HCT116 (cell line): ENCODE measurements around the gene ADM2.

ENCODE experiments used
- EGR1 ChIP-seq: IDR thresholded peaks from 2 replicates; pipeline ENCODE4 v1.6.1; 2012; ENCODE audit warnings: low read depth
- ELF1 ChIP-seq: IDR thresholded peaks from 2 replicates; pipeline ENCODE4 v1.6.1; 2012; ENCODE audit warnings: low read depth, borderline replicate concordance
- EZH2 ChIP-seq: fragments of 200-600 bp; sonication (generic); IDR thresholded peaks from 2 replicates; pipeline ENCODE4 v1.6.1; 2017; ENCODE audit warnings: antibody characterized with exemption, mixed run types
- EZH2phosphoT487 ChIP-seq: fragments of 200-600 bp; IDR thresholded peaks from 2 replicates; pipeline ENCODE4 v1.6.1; 2018; ENCODE audit warnings: antibody characterized with exemption, borderline replicate concordance
- POLR2A ChIP-seq: IDR thresholded peaks from 2 replicates; pipeline ENCODE4 v1.7.0; 2011; ENCODE audit warnings: borderline replicate concordance; ENCODE audit not compliant: insufficient read depth, insufficient read length; ENCODE audit errors: extremely low read depth
- POLR2AphosphoS5 ChIP-seq: IDR thresholded peaks from 2 replicates; pipeline ENCODE4 v1.6.1; 2011; ENCODE audit warnings: mild to moderate bottlenecking, low read depth, low read length, moderate library complexity
- TF ChIP-seq, protein P1 (sequence below), 3 experiments: fragments of 200-600 bp in 1 of 3; sonication (generic) in 1 of 3; IDR thresholded peaks in 2 of 3; conservative IDR thresholded peaks in 1 of 3; 2 replicates each; pipeline ENCODE4 v1.5.1; 2012 to 2017; ENCODE audit warnings: low read depth in 2 of 3, low read length in 2 of 3, antibody characterized with exemption in 1 of 3, borderline replicate concordance in 1 of 3, control low read depth in 1 of 3, mild to moderate bottlenecking in 1 of 3, mixed read lengths in 1 of 3, mixed run types in 1 of 3, moderate library complexity in 1 of 3; ENCODE audit not compliant: insufficient read depth in 1 of 3

DNA sequence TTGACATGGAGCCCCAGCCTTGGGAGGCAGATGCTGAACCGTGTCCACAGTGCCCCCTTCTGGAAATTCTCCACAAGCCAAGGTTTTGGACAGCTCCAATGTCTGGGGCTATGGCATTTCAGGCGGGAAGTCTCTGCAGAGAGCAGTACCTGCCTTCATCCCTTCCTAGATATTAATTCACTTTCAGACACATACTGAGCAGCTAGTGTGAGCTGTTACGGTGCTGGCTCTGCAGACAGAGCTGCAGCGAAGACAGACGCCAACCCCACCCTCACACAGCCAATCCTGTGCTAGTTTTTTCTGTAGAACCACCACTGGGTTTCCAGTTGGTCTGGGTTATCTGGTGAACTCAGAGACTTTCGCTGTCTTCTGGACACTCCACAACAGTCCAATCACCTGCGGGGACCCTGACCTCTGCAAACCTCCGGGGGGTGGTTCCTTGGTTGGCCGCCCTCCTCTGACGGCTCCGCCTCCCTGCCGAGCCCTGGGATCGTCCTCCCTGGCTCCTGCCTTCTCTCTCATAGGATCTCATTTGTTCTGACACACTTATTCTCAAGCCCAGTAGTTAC lies 17.1 kb downstream of the ADM2 start:
- TF ChIP-seq, protein P1, sequence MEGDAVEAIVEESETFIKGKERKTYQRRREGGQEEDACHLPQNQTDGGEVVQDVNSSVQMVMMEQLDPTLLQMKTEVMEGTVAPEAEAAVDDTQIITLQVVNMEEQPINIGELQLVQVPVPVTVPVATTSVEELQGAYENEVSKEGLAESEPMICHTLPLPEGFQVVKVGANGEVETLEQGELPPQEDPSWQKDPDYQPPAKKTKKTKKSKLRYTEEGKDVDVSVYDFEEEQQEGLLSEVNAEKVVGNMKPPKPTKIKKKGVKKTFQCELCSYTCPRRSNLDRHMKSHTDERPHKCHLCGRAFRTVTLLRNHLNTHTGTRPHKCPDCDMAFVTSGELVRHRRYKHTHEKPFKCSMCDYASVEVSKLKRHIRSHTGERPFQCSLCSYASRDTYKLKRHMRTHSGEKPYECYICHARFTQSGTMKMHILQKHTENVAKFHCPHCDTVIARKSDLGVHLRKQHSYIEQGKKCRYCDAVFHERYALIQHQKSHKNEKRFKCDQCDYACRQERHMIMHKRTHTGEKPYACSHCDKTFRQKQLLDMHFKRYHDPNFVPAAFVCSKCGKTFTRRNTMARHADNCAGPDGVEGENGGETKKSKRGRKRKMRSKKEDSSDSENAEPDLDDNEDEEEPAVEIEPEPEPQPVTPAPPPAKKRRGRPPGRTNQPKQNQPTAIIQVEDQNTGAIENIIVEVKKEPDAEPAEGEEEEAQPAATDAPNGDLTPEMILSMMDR (IDR thresholded peaks at IDR 0.05 in 2 of 3, conservative IDR thresholded peaks at IDR 0.05 in 1 of 3; ENCODE audit: borderline replicate concordance in 1 of 3, insufficient read depth in 1 of 3, low read depth in 2 of 3, low read length in 2 of 3): peak; percentile 68 to 77 (median 76)
- TF ChIP-seq POLR2AphosphoS5 (no peak), POLR2A (no peak), EZH2phosphoT487 (no peak), EZH2 (no peak), EGR1 (no peak), ELF1 (no peak)
